ENCODE data around the gene INSC.

The INSC gene

DNA sequence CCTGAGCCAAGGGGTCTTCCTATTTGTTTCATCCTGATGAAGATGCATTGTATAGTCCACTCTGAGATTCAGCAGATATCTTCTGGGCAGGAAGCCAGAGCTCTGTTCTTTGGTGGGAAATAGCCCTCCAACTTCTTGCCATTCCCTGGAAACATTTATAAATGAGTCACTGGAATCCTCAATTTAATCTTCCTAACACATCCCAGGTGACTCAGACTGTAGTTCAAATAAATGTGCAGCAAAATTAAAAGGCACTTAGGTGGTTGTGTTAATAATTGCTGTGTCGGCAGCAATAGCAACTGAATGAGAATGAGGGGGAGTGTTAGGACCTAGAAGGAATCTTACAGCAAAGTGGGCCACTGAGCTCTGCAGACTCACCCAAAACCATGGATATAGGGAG, 108.6 kb downstream of the INSC start:
- no peak for DNase-seq

DNA sequence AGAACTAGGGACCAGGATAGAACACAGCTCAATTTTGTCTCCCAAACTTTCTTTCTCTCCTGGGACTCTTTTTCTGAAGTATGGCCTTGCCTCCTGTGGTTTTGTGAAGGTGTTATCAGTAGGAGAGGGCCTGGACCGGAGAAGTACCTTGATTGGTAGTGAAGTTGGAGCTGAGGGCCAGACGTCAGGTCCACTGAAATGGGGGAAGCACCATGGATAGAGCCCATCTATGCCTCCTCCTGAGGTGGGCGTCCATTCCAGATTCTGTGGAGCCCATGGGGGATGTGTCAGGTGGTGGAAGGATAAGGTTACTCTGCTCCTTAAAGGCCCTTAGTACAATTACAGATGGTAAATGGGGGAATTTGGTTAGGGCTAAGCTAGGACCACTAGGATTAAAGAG, 109.7 kb downstream of the INSC start:
- DNase-seq: no peak

DNA sequence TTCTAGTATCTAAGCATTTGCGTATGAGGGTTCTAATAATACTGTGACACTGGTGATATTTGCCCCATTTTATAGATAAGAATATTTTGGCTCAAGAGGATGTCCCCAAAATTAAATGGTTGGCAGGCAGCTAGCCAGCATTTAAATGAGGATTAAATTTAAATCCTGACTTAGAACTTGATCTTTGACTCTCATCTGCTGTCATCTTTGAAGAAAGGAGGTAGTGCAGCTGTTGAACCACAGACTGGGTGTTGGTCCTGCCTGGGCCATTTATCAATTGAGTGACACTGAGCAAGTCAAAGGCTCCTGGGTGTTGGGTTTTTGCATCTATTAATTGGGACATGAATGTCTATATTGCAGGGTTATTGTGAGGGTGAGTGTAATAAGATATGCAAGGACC, 112.3 kb downstream of the INSC start:
- no peak for DNase-seq

DNA sequence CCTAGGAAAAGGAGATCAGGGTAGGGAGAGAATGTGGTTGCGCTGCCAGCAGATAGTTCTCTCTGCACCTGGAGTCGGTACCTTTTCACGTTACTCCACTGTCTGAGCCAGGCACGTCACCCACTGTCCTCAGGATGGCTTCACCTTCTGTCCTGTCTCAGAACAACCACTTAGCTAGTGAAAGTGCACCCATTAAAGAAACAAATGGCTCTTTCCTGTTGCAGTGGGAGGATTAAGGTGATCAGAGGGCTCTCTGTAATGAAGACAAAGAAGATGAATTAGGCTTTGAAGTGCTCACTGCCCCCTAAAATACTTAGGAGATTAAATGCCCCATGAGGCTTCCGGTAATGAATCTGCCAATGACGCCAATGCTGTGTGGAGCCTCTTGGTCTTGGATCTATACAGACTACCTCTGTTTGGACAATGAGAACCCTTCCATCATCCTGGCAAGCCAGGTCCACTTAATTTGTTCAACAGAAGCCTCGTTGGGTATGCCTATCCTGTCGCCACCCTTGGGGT, 113.7 kb downstream of the INSC start:
- no peak for DNase-seq

DNA sequence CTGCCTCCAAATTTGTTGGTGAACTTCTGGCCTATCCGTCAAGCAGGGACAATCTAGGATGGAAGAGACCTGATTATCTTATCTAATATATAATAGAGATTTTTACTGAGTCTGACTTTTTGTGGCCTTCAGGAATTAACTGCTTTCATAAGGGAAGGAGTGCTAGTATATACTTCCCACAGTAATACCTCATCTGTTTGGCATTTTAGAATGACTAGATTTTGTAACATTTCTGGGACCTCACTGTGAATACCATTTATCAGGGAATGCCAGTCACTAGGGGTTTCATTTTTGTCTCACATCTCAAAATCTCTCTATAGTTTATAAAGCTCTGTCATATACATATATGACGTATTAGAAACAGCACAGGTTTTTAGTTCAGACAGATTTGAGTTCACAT, 114.3 kb downstream of the INSC start:
- no peak for DNase-seq

DNA sequence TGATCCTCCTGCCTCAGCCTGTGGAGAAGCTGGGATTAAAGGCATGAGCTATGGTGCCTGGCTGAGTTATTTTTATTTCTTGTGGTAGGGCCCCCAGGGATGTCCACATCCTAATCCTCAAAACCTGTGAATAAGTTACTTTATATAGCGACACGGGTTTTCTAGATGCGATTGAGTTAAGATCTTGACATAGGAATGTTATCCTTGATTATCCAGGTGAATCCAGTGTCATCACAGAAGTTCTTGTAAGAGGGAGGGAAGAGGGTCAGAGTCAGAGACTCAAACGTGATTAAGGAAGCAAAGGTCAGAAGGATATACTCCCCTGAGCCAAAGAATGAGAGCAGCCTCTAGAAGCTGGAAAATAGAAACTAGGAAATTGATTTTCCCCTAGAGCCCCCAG, 117.8 kb downstream of the INSC start:
- DNase-seq: no peak

DNA sequence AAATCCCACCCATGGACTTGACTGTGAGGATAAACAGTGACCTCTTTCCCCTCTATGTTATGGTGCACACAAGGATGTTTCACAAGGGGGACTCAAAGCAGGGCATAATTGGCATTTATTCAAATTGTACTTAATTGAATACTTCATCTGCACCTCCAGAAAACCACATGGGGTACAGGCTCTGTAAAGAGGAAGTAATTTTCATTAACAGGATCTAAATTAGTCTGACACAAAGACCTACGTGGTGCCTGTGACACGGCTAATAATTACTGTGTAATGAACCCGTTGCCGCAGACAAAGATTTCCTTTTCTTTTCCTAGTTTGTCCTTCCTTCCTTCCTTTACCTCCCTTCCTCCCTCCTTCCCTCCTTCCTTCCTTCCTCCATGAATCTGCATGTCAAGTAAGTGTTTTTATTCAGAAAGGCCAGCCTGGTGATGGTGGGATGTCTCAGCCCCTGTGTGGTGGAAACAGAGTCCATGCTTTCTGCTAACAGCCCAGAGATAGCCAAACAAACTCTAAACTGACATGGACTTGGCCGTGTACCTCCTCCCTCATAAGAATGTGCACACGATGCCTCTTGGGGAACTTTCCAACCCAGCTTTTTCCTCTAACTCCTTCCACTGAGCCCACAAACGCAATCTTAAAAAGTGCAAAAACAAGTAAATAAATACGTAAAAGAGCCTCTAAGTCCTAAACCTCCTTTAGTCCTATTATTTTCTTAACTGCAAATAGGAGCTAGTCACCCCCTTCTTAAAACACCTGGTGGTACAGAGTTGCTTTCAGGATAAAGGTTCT, 118.8 kb downstream of the INSC start:
- DNase-seq: no peak

DNA sequence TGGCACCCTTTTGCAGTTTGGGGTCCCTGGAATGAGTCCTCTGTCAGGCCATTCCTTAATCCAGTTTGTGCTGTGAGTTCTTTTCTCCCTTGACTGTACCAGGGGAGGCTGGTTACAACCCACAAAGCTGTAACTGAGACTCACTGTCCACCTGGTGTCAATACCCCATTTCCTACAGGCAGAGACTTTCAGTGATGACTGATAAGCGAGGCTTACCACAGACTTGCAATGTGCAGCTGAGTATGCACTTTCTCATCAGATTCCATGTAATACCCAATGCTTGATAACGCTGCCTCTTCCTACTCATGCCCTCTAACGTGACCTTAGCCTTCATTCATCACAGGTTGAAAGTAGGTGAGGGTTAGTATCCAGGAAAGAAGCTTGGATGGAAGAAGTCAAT, 120.1 kb downstream of the INSC start:
- no peak for DNase-seq

DNA sequence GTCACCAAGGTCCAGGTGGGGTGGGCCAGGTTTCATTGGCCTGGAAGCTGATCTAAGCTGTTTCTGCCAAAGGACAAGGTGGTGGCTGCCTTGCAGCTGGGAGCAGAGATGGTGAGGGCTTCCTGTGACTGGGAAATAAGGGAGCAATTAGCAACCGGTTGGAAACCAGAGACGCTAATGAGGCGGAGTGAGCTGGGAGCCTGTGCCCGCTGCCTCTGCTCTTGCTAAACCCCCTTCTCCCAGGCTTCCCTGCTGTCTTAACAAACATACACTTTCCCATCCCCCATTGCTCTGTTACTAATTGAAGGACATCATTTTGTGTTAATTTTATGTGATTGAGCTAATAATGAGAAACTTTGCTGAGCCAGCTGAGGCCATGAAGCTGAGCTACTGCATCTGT, 121.8 kb downstream of the INSC start:
- DNase-seq: no peak

DNA sequence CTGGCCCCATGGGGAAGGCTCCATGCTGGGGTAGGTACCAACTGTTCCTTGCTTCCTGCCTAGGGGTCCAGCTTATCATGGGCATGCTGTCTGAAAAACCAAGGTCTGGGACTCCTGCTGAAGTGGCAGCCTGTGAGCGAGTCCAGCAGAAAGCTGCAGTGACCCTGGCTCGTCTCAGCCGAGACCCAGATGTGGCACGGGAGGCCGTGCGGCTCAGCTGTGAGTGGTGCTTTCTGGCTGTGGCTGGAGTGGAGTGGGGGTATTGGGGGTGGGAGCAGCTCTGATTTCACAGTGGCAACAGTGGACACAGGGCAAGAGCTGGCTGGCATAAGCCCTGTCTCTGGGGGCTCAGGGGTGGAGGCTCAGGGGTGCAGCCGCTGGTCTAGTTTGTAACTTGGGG, 124.1 kb downstream of the INSC start:
- no peak for DNase-seq

DNA sequence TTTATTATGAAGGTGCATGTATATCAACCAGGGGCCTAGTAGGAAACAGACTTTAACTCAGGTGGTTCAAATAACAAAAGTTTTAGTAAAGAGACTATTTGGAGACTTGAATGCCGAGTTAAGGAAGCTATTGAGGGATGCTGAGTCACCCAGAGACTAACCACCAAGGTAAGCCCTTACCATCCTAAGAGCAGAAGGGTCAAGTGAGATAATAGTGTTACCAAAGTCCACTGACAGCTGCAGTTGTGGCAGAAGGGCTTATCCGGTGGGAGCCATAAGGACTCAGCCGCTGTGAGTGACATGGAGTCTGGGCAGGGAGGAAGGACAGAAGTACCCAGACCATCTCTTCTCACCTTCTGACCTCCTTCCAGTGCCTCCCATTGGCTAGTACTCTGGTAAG, 134.0 kb downstream of the INSC start:
- DNase-seq: no peak

DNA sequence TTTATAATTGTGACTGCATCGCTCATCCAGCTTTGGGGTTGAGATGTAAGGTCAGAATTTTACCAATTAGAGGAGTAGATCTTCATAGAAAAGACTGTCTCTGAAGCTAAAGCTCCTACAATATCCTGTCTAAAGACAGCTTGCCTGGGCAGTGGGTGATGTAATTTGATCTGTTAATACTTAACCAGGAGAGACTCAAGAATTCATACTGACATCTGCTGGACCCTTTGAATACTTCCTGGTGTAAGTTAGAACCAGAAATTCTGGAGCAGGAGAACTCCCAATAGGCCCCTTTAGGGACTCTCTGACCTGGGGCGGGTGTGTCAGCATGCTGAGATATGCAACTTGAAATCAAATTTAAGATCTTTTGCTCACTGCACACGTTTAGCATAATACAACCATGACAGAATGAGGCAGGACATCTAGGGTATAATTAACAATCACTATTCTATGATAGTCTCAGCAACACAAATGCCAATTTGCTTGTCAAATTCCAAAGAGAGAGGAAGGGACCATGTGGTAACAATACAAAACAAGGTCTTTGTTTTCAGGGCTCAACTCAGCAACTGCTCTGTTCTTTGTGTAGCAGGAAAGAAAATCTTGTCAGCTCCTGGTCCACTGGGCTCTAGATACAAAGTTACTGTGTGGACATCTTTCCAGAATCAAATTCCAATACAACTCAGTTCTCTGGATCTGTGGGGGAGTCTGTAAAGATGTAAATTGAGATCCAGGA, 143.9 kb downstream of the INSC start:
- peak; percentile 16 for DNase-seq

DNA sequence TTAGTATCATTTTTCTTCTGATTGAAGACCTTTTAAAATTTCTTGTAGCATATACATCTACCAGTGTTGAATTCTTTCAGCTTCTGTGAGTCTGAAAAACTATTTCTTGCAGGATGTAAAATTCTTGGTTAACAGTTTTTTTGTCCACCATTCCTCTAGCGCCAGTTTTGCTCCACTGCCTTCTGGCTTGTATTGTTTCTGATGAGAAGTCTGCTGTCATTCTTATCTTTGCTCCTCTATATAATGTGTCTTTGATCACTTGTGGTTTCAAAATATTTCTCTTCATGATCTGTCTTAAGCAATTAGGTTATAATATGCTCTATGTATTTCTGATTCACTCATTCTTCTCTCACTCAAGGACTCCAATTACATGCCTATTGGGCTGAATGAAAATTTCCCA, 152.3 kb downstream of the INSC start:
- no peak for DNase-seq

DNA sequence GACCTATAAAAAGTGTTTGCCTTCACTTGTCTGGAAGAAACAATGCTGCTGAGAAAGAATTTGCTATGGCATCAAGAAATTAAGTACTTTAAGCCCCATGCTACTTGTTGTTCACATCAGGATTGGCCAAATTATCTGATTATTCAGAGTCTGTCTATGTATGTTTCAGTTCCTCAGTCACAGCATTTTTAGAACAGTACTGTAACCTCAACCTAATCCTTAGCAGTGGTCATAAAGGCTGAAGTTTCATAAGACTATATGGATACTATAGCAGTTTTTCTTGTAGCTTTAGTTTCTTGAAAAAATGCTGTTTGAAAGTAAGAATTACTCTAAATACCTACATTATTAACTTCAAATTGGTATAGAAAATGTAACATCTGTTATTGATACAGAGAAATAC, 153.9 kb downstream of the INSC start:
- DNase-seq: no peak

DNA sequence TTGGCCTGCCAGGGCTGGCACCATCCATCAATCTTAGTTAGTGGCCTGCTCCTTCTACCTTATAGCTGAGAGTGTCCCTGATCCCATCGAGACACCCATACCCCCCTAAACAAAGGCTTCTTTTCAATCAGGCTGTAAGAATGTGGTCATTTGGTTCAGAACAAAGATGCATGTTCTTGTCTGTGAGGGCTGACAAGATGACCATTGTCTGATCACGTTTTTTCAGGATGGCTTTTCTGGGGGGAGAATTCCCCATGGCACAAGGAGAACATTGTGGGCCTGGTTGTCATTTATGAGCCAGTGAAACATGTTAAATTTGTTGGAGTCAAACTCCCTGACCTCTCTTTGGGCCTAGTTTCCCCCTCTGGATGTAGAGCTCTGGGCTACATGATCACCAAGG, 160.4 kb downstream of the INSC start:
- no peak for DNase-seq

DNA sequence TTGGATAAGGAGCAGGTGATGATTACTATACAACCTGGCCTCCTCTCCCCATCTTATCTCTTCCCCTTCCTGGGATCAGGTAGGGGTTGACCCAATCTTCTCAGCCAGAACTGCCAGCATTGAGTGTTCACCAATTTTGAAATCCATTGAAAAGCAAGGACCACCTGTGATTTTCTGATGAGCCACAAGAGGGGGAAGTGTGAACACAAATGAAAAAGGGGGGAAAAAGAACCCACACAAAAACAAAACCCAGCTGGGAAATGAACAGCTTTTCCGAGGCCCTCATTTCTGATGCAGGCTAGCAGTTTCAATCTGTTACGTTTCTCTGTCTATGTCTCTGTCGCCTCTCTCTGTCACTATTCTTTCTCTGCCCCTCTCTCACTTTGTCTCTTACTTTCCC, 161.9 kb downstream of the INSC start:
- DNase-seq: no peak

DNA sequence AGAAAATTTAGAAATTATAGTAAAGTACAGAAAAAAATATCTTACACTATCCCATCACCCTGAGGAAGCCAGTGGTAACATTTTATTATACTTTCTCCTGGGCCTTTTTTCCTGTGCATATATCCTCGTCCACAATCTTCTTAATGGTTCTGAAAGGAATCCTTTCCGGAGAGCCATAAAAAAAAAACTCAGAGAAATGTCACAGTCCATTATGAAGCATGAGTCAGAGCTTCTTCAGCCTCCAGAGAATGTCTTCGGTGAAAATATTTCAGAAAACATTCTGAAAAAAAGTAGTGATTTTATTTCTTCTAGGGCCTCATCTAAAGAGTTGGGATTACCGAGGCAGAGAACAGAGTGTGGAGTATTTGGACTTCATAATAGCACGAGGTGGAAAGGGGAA, 163.4 kb downstream of the INSC start:
- no peak for DNase-seq

DNA sequence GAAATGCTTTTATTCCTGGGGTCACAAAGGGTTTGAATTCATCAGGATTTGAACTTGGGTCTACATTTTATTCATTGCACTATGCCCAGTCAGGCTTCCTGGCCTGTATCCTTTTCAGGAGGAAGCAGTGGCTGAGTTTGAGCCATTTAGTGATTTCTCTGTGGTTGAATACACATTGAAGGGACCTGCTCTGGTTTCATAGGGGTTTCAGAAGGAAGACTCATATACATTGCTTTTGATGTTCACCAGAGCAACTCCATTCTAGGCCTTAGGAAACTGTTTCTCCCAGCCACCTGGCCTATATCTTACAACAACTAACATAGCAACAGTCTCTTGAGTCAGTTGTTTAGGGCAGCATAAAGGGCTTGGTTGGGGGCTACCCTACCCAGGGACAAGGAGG, 165.7 kb downstream of the INSC start:
- DNase-seq: no peak

DNA sequence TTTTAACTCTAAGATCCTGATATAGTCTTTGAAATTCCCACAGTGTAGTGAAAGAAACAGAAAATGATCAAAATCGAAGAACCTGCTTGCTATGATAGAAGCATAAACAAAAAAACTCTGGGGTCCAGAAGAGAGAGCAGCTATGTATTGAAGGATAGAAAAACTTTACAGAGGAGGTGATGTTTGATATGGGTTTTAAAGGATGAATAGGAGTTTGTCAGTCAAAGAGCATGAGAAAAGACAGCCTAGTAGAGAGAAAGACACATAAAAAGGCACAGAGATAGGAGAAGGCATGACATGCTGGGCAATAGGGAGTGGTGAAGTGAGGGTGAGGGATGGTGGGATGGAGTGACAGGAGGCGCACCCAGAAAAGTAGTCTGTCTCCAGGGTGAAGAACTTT, 168.0 kb downstream of the INSC start:
- no peak for DNase-seq

DNA sequence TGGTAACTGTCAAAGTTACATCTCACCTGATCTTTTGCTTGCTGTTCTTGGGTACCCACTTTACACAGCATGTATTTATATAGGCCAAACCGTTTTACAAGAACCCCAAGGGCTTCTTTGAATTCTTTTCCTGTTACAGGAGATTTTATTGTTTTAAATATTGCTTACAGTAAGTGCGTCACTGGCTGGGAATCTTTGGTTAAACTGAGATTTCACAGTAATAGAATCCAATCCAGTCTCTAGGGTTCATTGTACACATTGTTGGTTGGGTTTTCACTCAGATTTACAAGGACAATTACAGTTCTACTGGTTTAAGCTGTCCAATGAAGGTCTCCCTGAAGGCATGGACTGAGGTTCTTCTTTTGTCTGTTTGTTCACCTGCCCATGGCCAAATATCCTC, 171.7 kb downstream of the INSC start:
- DNase-seq: no peak

DNA sequence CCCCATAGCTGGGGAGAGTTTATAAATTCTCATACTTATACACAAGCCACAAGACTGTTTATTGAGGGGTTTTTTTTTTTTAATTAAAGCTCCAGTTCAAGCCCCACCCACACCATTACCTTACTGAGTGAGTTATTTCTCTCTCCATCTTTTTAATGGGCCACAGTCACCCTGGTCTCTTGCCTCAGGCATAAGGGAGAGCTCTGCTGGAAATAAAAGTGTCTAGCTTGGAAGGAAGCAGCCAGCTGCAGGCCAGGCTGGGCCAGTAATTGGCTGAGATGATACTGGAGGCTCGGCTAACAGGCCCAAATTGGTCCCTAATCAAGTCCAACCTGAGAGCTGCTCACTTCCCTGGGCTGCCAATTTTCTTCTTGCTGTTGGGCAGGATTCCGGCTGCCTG, 174.1 kb downstream of the INSC start:
- DNase-seq: no peak

DNA sequence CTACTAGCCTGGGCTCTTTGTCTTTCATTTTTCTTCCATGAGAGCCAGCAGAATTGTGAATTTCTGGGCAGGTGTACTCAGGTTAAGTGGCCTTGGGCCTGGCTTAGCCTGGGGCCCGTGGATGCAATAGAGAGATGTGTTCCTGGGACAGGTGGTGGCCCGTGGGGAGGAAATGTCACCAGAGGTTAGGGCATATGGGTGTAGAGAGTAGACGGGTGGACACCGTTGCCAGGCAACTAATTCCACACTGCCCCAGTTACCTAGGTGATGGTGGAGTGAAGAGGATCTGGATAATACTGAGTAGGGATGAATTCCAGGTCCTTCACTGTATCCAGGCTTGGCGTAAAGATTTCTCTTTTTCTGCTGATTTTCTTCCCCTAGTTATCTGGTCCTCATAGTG, 175.0 kb downstream of the INSC start:
- no peak for DNase-seq

DNA sequence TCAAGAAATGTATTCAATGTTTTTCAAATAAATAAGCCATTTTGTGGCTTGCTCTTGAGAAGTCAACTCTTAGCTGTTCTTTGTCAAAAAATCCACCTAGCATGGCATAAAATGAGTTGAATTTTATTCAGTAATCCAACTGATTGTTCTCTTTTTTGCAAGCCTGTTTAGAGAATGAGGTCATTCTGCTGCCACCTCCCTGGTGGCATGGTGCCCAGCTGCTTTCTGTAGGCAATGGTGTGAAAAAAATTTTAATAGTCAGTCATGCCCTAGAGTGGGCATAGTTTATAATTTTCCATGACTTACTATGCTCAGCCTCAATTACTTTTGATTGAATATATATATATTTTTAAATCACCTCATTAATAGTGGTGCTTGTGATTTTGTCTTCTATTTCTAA, 177.2 kb downstream of the INSC start:
- DNase-seq: no peak

DNA sequence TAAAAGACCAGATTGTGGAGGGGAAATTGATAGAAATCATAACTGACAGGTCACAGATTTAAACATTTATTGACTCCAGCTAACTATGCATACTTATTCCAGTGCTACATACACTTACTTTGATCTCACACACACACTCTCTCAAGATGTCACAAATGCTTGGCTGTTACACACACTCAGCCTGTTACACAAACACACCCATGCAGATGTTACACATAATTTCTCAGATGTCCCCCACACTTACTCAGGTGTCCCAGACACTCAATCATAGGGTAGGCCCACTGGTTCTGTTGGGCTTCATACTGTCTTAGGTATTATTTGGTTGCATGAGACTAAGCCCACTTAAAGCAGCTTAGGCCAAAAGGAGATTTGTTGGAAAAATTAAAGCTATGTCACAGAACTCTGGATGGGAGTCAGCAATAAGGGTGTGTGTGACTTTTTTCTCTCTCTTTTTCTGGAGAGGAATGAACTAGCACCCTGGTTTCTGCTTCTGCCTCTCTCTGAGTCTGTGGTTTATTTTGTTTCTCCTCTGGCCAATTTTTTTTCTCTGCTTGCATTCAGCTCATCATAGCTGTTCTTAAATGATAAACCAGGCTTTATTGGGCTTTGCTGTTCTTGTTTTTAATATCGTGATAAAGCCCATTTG, 179.4 kb downstream of the INSC start:
- no peak for DNase-seq
